NB4 (cell line): Measurements from ENCODE around the gene ZDHHC4.
A peak's percentile ranks its signal among the peaks of the same experiment; 100 is the strongest.
"Not testable (repeated sequence)": the region's sequence is repeated elsewhere in the genome, so short reads cannot be mapped to it uniquely, and the experiment has no call there.

ENCODE experiments used
- DNase-seq: peaks from one replicate; pipeline ENCODE4 v3.0.0; 2010; ENCODE audit warnings: low read depth
- H3K4me3 ChIP-seq: one replicate; pipeline ENCODE4 v1.5.1; 2011; ENCODE audit warnings: mild to moderate bottlenecking, low read depth, low read length, moderate library complexity
- CTCF ChIP-seq: IDR thresholded peaks from one replicate; pipeline ENCODE4 v1.5.1; 2012; ENCODE audit warnings: low read depth, low read length
- MAX ChIP-seq: IDR thresholded peaks from 2 replicates; pipeline ENCODE4 v1.6.1; 2011; ENCODE audit warnings: low read depth, low read length
- MYC ChIP-seq: IDR thresholded peaks from 2 replicates; pipeline ENCODE4 v1.6.1; 2011; ENCODE audit warnings: low read depth, low read length
- POLR2A ChIP-seq: IDR thresholded peaks from 2 replicates; pipeline ENCODE4 v1.6.1; 2011; ENCODE audit warnings: mild to moderate bottlenecking; ENCODE audit not compliant: insufficient read length; ENCODE audit errors: extremely low read depth

The ZDHHC4 gene

GRCh38 chr7:6631605-6632004, 54.4 kb downstream of the ZDHHC4 start:
- no peak overlapping the region for H3K4me3 ChIP-seq
- TF ChIP-seq MAX (no peak), MYC (no peak), POLR2A (no peak), CTCF (no peak)
- DNase-seq: no peak

- no peak for TF ChIP-seq MAX
- TF ChIP-seq CTCF: no peak
- no peak for TF ChIP-seq MYC
- TF ChIP-seq POLR2A: no peak
- H3K4me3 ChIP-seq: no peak overlapping the region
- DNase-seq: no peak
Observed at GRCh38 chr7:6634021-6634420, 56.8 kb downstream of the ZDHHC4 start.

- DNase-seq: peak; percentile 74
- H3K4me3 ChIP-seq: not testable (repeated sequence)
Observed at GRCh38 chr7:6634971-6635370, 57.7 kb downstream of the ZDHHC4 start.

GRCh38 chr7:6636741-6637543, 59.7 kb downstream of the ZDHHC4 start, which contains the start of gene ZNF316:
ZNF316 (plus strand) TSS chr7:6637318; CDS start chr7:6642410, 5,092 bp downstream.
- TF ChIP-seq POLR2A (no peak), CTCF (no peak), MAX (peak; percentile 52; the same call in 1 of the 2 replicates), MYC (peak; percentile 48; the same call in 1 of the 2 replicates)
- H3K4me3 ChIP-seq: peak within 1 kb of the TSS; percentile 70
- DNase-seq: peak; percentile 65

GRCh38 chr7:6637544-6638229, 60.4 kb downstream of the ZDHHC4 start:
- peak; percentile 87 for DNase-seq
- TF ChIP-seq MYC (no peak), CTCF (peak; percentile 54), MAX (peak; percentile 53; the same call in 1 of the 2 replicates)
- H3K4me3 ChIP-seq: peak overlapping the region; percentile 70
